Erythroblast (primary cell): ENCODE data around the gene KDSR.

ENCODE experiments used
- DNase-seq, 2 experiments: peaks; one replicate each; lab custom pipeline; 2025; lab: John Stamatoyannopoulos, UW
- GATA1 ChIP-seq: IDR thresholded peaks from 2 replicates; pipeline ENCODE4 v1.6.1; 2011; ENCODE audit warnings: low read depth, mild to moderate bottlenecking, control low read depth, low read length, moderate library complexity
- POLR2A ChIP-seq: IDR thresholded peaks from 2 replicates; pipeline ENCODE4 v1.6.1; 2011; ENCODE audit warnings: mild to moderate bottlenecking, low read length

Gene KDSR

GRCh38 chr18:63299837-63300745 is 66.9 kb downstream of the KDSR start:
- no peak for TF ChIP-seq GATA1
- no peak for TF ChIP-seq POLR2A
- DNase-seq = no peak

GRCh38 chr18:63298400-63299365 is 68.3 kb downstream of the KDSR start:
- no peak for DNase-seq
- TF ChIP-seq POLR2A (no peak), GATA1 (no peak)

- DNase-seq = no peak
- no peak for TF ChIP-seq POLR2A
- no peak for TF ChIP-seq GATA1
These were observed 69.2 kb downstream of the KDSR start for GRCh38 chr18:63297687-63298399.

- DNase-seq = no peak
- TF ChIP-seq GATA1 = no peak
These were observed 73.1 kb downstream of the KDSR start for GRCh38 chr18:63293935-63294334.

GRCh38 chr18:63292831-63293683 is 73.9 kb downstream of the KDSR start:
- no peak for DNase-seq
- TF ChIP-seq GATA1 = no peak
- TF ChIP-seq POLR2A = no peak

- TF ChIP-seq POLR2A (no peak), GATA1 (no peak)
- no peak for DNase-seq
These were observed 75.7 kb downstream of the KDSR start for GRCh38 chr18:63291278-63291677.

GRCh38 chr18:63290821-63291200 is 76.2 kb downstream of the KDSR start:
- no peak for DNase-seq
- TF ChIP-seq GATA1 = no peak
- no peak for TF ChIP-seq POLR2A

- TF ChIP-seq POLR2A = no peak
- no peak for TF ChIP-seq GATA1
- DNase-seq = no peak
These were observed 76.7 kb downstream of the KDSR start for GRCh38 chr18:63290166-63290820.

- TF ChIP-seq GATA1 (no peak), POLR2A (no peak)
- DNase-seq = no peak
These were observed 78.7 kb downstream of the KDSR start for GRCh38 chr18:63288311-63288710.

- TF ChIP-seq POLR2A = no peak
- no peak for TF ChIP-seq GATA1
- no peak for DNase-seq
These were observed 79.2 kb downstream of the KDSR start for GRCh38 chr18:63287691-63288220.

- TF ChIP-seq GATA1 (no peak), POLR2A (no peak)
- no peak for DNase-seq
These were observed 80.1 kb downstream of the KDSR start for GRCh38 chr18:63286926-63287325.
